TTC549 (cell line): ENCODE data around the gene DIAPH1.
"Not testable (repeated sequence)": the region's sequence is repeated elsewhere in the genome, so short reads cannot be mapped to it uniquely, and the experiment has no call there.

ENCODE experiments used
- FAIRE-seq: peaks from 2 replicates; lab custom pipeline; 2012; peaks lifted over from hg19 to GRCh38; lab: Jason Lieb, UNC

Gene DIAPH1

DNA sequence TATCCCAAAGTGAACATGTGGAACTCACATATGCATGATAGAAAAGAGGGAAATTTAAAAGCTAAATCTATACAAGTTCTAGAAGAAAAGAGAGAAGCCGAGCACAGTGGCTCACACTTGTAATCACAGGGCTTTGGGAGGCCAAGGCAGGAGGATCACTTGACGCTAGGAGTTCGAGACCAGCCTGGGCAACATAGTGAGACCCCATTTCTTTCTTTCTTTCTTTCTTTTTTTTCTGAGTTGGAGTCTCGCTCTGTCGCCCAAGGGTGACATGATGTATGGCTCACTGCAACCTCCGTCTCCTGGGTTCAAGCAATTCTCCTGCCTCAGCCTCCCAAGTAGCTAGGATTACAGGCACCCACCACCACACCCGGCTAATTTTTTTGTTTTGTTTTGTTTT, 8.9 kb downstream of the DIAPH1 start:
- FAIRE-seq: not testable (repeated sequence)

DNA sequence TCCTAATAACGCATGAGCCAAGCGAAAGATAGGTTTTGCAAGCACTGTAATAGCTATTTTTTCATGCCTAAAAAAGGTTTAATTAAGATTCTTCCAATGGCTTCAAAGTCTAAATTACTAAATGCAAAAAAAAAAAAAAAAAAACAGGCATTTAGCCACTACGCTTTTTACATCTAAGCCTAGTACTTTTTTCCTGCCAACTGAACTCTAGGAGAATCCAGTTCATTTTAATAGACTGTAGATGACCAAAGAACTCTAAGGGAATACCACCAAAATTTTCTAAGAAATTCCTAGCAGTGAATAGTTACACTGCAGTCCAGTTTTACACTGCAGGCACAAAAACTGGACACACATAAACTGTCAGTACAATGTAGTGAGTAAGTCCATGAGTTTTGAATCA, 9.8 kb downstream of the DIAPH1 start:
- FAIRE-seq: no peak

DNA sequence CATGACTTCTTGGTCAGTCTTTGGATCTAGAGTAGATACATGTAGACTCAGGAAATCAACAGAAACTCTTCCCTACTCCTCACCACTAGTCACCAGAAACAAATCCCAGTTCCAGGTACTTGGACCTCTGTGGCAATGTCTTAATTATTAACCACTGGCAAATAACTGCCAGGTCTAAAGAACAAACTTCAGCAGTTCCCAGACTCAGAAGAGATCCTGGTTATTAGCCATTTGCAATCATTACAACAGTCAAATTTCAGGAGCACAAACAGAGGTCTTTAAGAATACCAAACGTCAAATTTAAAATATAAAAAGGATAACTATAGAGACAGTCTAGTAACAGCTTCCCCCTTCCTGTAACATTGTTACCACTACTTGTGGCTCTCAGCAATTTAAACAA, 10.2 kb downstream of the DIAPH1 start:
- no peak for FAIRE-seq

DNA sequence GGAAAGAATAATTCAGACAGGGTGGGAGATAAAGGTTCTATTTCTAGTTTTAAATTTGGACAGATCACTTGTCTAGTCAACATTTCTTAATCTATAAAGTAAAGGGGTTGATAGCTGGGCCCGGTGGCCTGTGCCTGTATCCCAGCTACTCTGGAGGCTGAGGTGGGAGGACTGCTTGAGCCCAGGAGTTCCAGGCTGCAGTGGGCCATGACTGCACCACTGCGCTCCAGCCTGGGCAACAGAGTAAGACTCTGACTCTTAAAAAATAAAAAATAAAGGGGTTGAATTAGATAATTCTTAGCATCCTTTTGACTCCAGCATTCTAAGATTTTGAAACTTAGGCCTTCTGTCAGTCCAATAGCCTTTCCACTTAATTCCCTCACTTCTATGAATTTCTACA, 10.8 kb downstream of the DIAPH1 start:
- no peak for FAIRE-seq

DNA sequence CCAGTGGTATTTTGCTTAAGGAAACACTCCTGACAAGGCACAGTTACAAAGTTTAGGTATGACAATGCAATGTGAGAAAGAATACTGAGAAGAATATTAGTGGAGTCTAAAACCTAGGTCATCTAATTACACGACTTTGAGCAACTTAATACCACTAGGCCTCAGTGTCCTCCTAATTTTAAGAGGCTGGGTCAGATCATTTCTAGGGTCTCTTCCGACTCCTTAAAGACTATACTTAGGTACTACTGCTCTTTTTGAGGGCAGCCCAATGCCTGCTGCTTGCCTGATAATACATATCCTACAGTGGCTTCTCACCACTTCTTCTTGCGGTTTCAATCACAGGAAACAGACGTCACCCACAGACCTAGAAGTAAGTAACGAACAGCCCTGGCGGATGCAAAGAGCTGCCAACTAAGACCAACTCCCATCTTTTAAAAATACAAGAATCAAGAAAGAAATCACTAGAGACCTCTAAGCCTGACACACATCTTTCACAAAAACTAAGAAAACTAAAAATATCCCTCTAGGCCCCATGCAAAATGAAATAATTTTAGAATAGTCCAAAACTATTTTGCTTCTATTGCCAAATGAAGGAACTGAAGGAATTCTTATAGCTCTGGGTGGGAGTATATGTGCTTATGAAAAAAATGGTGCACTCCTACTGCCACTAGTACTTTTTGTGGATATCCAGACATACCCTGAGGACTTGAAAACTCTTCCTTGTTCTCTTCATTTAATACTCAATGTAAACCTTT, 13.1 kb downstream of the DIAPH1 start:
- no peak for FAIRE-seq

DNA sequence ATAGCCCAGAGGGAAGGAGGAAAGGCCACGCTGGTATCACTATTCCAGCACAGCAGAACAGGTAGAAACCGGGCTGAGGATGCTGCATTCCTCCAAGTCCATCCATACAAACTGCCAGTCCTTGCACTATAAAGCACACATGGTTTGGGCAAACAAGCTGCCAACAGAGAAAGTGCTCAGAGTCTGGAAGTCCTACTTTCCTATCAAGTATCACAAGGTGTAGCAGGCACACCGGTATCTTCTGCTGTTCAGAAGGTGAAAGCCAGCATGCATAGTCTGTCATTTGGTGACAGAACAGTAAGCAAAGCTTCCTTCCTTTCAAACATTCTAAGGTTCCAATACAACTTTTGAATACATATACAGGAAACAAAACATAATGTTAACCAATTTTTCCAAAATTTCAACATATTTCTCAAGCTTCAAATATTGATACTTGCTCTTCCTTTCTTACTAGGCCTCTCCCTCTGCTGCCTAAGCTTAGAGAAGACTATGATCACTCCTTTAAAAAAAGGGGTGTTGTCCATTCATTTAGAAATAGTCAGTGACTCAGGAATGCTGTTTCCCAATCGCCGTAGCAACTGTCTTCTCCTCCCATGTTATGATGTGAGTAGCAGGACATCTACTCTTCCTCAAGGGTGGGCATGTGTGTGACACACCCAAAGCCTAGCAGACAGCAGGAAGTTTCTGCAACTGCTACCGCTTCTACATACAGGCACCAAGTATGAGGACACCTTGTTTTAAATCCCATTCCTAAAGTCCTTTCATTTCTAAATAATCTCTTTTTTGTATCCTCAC, 14.7 kb downstream of the DIAPH1 start:
- FAIRE-seq: no peak

DNA sequence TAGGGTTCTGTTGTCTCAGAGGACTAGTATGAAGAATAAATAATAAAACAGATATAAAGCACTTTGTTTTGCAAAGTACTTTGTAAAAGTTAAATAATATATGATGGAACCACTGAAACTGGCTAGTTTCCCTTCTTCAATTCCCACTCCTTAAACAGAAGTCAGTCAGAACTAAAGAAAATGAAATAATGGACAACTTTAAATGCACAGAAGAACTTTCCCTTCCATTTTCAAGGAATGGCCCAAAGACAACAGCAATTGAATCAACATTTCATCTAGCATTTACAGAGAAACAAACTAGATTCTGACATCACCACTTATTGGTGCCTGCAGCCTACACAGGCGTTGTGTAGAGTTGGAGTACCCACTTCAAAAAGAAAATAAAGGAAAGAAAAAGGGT, 16.2 kb downstream of the DIAPH1 start:
- no peak for FAIRE-seq

DNA sequence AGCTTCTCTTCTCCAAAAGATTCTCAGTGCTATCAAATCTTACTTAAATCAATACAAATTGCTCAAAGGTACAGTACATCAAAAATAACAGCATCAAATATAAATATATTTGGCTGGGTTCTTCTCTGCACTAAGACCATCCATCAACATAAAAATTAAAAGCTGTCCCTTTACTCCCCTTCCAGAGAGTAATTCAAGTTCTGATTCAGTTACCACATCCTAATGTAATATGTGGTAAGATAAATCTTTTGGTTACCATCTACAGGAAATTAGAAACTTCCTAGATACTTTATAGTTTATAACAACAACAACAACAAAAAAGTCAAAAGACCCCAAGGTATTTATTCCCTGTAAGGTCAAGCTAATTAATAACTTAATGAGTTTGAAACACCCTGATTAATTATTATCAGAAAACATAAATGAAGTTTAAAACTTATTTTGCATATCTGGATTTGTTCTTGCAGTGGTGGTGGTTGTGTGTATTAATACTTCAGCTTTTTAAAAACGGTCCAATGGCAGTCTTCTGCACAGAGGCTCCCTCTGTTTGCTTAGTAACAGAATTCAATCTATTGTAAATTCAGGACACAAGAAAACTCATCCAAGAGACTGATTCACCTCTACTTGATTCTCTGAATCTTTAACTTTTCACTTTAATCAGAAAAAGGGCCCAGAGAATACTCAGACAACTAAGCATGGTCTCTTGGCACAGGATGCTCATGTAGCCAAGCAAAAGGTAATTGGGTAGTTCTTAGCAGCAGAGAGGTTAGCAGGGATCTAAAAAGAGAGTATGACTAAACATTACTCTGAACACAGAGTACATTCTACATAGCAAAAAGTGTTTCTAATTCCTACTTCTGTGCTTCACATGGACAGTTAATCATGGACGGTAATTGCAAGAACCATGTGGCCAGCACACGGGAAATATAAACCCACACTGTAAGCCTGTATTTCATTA, 20.1 kb downstream of the DIAPH1 start:
- FAIRE-seq: no peak

DNA sequence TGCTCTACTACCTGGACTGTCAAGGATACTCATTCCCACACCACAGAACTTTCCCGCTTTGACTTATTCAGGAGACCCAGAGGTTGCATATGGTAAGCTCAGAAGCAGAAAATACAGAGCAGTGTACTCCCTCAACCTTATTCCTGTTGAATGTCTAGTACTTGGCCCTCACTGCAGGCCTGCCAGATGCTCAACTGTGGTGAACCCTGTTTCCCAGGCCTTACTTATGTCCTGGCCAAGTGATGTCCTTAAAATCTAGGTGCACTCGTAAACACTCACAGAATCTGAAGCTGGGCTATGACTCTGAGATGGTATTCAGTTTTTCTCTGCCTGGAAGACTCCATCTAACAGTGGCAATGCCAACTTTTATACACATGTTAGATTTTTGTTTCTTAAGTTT, 21.0 kb downstream of the DIAPH1 start:
- FAIRE-seq: no peak

DNA sequence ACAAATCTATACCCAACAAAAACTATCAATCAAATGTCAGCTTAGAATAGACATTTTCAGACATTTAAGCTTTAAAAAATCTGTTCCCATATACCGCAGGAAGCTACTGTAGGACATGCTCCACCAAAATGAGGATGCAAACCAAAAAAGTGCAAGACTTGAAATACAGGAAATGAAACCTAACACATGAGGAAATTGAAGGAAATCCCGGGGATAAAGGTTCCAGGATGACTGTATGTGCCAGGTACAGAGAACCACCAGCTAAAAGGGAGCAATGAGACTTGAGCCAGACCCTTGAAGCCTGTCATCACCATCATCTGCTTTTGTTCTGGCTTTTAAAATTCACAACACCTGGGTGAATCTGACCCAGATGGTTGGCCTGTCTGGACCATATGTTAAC, 21.4 kb downstream of the DIAPH1 start:
- no peak for FAIRE-seq

DNA sequence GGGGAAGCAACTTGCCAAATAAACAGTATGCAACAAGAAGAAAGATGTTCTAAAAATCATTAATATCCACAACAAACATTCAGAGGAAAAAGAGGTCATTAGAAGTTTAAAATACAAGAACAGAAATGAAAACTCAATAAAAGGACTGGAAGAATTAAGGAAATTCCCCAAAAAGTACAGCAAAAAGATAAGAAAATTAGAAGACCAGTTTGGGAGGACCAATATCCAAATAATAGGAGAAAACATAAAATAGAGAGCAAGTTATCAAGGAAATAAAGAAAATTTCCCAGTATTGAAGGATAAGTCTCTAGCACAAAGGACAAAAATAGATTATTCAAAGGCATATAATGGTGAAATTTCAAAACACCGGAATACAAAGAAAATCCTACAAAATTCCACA, 21.9 kb downstream of the DIAPH1 start:
- FAIRE-seq: no peak

DNA sequence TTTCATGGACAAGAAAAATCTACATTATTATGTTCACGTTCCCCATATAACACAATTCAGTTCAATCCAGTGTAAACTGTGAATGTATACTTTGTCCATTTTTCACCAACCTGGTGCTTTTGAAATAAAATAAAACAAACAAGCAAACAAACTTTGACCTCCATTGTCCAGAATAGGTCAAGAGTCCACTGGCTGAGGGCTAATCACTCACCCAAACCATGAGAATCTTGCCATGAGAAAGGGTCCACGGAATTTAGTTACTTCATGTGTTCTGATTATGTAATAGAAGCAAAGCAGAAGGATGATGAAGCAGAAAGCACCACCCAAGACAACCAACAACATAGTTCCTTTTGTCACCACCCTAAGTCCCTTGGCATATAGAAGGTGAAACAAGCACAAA, 28.7 kb downstream of the DIAPH1 start:
- no peak for FAIRE-seq

DNA sequence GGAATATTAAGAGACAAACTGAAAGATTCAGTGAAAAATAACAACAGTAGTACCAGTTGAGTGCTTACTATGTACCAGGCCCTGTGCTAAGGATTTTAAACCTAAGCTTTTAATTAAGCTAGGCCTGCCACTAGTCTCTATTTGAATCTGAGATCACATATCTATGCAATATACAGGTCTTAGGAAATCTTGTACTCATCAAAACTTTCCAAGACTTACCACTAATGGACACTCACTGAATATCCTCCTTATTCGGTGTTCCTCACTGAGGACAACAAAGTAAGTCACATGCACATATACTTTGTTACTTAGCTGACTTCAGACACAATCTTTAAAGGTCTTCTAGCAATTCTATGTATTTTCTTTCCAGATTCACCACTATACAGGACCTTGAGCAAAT, 32.6 kb downstream of the DIAPH1 start:
- FAIRE-seq: no peak

DNA sequence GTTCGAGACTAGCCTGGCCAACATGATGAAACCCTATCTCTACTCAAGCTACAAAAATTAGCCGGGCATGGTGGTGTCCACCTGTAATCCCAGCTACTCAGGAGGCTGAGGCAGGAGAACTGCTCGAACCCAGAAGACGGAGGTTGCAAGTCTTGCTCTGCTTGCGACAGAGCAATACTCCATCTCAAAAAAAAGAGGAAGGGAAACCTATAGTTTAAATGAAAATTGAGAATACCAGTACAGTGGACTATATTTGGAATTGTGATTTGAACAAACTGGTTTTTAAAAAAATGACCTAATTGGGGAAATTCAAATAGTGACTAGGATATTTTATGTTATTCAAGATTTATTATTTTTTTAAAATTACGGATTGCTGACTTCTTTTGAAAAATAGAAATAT, 33.2 kb downstream of the DIAPH1 start:
- FAIRE-seq: no peak

DNA sequence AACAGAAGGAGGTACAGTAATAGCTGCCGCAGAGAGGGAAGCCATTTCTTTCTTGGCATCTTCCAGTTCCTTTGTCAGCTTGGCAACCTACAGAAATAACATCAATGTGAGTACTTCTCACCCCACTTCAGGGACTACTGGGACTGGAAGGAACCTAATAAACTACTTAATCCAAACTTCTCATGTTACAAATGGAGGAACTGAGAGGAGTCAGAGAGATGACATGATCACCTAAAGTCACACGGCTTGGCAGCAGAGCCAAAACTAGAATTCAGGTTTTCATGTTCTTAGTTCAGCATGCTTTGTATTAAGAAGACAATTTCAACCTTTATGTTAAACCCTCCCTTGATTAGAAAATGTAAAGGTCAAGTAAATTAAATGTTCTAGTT, 44.7 kb downstream of the DIAPH1 start:
- FAIRE-seq: no peak

DNA sequence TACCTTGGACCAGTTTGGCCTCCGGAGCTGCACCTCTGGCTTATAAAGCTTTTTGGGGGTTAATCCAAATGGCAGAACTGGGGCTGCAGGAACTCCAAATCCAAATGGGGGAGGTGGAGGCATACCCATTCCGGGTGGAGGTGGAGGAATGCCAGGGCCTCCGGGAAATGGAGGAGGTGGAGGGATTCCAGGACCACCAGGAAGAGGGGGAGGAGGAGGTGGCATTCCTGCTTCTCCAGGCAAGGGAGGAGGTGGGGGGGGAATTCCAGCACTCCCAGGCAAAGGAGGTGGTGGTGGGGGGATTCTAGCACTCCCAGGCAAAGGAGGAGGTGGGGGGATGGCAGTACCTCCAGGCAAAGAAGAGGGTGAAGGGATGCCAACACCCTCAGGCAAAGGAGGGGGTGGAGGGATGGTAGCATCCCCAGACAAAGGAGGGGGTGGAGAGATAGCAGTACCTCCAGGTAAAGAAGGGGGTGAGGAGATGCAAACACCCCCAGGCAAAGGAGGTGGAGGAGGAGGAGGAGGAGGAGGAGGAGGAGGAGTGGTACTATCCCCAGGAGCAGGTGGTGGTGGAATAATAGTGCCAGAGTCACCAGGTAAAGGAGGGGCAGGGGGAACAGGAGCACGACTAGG, 45.2 kb downstream of the DIAPH1 start:
- no peak for FAIRE-seq

DNA sequence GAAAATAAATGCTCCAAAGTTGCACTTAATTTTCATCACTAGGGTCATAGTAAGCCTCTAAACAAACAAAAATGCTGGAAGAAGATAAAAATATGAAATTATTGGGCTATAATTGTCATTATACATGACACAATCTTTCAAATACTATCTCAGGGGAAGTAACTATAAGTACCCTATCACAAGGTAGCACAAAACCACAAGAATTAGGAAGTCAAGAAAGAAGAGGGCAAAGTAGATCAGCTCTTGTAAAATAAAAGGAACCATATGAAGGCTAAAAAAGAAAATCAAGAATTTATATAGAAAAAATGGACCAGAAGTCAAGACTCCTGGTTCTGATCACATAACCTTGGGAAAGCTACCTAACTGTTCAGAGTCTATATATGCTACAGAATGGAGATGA, 48.1 kb downstream of the DIAPH1 start:
- no peak for FAIRE-seq

DNA sequence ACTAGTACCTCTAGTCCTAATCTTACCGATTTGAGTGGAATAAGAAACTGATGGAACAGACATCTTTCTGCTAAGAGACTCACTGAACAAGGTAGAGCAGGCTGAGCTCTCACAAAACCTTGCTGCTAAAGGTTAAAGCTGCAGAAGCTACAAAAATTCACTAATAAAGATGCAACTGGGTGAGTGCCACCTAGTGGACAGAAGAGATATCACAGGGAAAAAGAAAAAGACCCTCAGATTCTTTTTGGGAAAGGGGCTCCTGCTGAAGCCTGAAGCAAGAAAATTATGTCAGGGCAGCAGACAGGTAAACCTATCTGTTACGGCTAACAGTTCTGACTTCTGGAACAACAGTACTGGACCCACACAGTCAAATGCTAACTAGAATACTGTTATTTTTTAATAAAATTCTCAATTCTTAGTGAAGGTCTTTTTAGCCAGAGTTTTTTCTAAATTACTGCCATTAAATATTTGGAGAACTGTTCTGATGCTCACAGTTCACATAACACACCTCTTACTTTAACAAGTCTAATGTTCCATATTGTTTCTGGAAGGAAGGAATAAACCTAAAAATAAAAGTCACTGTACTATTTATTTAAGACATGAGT, 51.2 kb downstream of the DIAPH1 start:
- no peak for FAIRE-seq

DNA sequence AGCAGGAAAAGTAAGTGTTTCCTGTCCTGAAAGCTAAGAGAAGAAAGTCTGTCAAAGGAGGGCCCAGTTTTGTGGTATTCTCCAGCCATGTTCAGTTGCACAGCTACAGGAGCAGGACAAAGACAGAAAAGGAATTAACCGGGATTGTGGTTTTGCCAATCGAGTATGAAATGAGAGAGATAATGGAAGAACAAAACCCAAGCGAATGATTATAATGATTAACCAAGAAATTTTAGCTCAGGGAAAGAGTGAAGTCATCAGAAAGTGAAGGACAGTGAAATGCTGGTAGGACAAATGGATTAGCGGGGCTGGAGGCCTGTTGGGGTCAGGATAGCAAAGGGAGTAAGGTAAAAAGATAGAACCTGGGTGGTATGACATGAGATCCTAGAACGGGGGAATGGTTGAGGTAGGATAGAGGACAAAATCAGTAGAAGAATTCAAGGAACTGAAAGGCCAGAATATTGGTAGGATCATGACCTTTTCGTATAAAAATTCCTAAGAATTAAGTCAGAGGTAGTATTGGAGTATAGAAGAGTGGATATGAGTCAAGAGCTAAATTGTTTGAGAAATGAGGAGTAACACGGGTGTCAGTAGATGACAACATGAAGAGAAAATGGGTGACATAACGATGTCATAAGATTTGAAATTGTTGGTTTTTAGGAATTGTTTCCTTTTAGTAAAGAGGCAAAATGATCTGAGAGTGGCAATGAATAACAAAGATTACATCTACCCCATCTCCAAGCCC, 52.8 kb downstream of the DIAPH1 start:
- FAIRE-seq: no peak

DNA sequence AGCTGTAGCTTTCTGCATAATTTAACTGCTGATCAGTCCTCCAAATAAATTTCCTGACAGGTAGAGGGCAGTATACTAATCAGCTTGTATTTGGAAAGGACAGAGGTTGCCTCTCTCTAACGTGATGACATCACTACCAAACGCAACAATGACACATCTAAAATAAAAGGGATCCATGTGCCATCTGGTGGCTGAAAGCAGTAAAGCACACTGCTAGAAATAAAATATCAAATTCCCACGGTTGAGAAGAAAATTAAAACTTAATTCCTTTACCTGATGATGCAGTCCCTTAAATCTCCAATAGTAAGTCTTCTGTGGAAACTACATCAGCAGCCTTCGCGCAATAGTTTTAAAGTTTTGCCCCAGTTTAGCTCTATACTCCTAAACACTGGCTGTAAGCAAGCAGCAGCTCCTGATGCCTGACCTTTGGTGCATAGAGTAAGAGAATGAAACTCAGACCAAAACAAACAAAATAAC, 54.5 kb downstream of the DIAPH1 start:
- peak; percentile 98 for FAIRE-seq
